ENCODE results near the gene NUDT22.

The NUDT22 gene

GRCh38 chr11:64256300-64256699, 30.2 kb downstream of the NUDT22 start:
- no peak for DNase-seq (ENCODE audit: low read depth)

GRCh38 chr11:64258356-64258755, 32.3 kb downstream of the NUDT22 start:
- no peak for DNase-seq (ENCODE audit: low read depth)

GRCh38 chr11:64258946-64259532, 33.0 kb downstream of the NUDT22 start:
- no peak for DNase-seq (ENCODE audit: low read depth)

- DNase-seq (ENCODE audit: low read depth), result no peak
These were observed 33.5 kb downstream of the NUDT22 start for GRCh38 chr11:64259533-64260067.

DNA sequence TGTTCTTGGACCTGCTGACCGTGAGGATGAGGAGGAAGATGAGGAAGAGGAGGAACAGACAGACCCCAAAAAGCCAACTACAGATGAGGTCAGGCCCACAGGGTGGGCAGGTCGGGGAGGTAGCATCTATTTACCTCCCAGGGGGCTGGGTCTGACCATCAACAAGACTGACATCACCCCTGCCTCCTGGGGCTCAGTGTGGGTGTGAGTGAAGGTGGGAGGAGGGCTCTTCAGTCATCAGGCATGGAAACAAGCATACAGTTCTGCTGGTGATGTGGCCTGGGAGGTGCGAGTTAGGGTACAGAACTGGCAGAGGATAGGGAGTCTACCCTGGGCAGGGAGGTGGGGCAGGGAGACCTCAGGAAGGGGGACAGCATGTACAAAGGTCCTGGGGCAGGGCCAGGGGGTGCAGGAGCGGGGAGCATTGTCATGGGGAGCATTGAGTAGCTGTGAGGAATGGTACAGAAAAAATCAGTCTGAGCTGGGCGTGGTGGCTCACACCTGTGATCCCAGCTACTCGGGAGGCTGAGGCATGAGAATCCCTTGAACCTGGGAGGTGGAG, 34.2 kb downstream of the NUDT22 start:
- DNase-seq (ENCODE audit: low read depth), result no peak

- no peak for DNase-seq (ENCODE audit: low read depth)
These were observed 35.5 kb downstream of the NUDT22 start for GRCh38 chr11:64261556-64262080.

- DNase-seq (ENCODE audit: low read depth), result no peak
These were observed 36.4 kb downstream of the NUDT22 start for GRCh38 chr11:64262271-64263002.

DNA sequence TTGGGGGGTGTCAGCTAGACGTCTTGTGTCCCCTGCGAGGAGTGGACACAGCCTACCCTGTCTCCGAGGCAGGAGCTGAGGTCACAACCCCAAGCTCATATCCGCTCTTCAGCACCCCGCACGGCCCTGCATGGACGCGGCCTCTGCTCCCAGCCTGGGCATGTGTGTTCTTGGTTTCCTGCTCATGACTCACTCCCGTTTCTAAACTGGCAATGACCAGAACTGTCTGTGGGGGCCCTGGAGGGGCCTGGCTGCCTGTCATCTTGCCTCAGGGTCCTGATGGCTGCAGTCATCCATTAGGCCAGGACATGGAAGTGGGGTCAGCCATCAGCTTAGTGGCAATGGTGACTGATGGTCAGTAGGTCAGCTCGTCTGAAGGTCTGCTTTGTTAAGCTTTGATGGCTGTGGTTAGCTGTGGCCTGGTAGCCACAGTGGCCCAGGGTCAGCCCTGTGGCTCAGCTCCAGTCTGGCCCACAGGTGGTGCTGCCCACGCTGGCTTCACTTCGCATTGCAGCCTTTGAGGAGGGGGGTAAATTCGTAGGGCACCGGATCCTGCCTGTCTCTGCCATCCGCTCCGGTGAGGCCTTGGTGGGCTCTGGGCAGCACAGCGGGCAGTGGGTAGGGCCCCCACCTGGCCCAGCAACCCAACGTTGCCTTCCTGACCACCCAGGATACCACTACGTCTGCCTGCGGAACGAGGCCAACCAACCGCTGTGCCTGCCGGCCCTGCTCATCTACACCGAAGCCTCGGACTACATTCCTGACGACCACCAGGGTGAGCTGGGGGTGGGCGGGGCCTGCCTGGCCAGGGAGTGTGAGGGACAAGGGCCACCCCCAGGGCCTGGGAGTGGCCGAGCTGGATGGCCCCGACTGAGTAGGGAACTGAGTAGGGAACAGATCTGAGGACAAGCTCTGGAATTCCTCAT, 37.2 kb downstream of the NUDT22 start:
- DNase-seq (ENCODE audit: low read depth), result no peak

DNA sequence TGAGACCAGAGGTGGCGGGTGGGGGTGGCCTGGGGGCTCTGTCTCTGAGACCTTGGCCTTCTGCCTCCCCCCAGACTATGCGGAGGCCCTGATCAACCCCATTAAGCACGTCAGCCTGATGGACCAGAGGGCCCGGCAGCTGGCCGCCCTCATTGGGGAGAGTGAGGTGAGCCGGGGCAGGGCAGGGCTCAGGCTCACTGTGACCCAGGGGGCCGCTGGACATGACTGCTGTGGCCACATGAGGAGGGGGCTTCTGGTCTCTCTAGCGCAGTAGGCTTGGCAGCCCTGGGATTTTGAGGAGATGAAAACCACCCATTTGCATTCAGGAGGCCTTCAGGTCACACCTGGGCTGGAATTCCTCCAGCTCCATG, 37.9 kb downstream of the NUDT22 start:
- no peak for DNase-seq (ENCODE audit: low read depth)

DNA sequence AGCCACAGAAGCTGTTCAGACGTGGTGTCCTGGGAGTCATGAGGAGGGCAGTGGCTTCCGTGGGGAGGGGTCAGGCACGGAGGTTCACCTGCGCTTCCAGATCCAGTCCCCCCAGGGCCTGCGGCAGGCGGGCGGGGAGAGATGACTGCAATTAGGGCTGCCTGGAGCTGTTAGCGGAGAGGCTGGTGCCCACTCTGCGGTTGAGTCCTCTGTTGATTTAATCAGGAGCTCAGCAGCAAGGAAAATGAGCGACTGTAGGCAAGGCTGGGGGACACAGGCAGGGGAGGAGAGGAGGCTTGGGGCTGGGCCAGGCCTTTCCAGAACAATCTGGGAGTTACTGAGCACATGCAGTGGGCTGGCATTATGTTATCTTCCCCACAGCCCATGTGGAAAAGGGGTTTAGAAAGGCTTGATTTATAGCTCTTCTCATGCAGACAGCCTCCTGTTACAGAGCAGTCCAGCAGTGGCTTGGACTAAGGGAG, 38.3 kb downstream of the NUDT22 start:
- no peak for DNase-seq (ENCODE audit: low read depth)

DNA sequence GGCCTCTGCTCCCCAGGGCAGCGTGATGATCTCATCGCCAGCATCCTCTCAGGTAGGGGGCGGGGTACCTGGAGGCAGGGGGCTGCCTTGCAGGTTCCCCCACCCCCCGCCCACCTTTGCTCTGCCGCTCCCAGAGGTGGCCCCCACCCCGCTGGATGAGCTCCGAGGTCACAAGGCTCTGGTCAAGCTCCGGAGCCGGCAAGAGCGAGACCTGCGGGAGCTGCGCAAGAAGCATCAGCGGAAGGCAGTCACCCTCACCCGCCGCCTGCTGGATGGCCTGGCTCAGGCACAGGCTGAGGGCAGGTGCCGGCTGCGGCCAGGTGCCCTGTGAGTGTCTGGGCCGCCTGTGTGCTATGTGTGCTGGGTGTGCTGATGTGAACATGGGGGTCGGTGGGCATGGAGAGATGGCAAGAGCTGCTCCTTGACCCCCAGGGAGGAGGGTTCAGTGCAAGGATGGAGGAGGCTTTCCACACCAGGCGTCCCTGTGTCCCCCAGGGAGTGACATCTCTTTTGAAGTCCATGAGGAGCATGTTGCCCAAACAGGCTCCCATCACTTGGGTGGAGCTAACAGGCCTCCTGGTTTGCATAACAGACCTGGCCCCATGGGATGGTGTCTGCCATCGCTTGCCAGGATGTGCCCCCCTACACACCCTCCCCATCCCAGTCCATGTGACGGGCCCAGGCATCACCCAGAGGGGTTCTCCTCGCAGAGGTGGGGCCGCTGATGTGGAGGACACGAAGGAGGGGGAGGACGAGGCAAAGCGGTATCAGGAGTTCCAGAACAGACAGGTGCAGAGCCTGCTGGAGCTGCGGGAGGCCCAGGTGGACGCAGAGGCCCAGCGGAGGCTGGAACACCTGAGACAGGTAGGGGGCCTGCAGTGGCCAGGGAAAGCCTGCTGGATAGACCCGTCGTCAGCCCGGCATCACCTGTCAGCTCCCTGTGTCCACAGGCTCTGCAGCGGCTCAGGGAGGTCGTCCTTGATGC, 39.4 kb downstream of the NUDT22 start:
- DNase-seq (ENCODE audit: low read depth), result no peak

DNA sequence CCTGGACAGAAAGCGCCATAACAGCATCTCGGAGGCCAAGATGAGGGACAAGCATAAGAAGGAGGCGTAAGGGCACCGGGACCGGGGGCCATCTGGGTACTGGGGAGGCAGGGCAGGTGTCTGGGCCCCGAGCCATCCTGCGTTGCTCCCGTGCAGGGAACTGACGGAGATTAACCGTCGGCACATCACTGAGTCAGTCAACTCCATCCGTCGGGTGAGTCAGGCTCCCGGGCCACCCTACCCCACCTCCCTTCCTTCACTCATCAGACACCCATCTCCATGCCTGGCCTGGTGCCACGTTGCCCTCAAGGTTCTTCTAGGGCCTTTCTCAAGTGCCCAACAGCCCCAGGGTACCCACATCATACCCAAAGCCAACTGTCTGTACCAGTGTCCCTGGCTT, 40.3 kb downstream of the NUDT22 start:
- no peak for DNase-seq (ENCODE audit: low read depth)

- no peak for DNase-seq (ENCODE audit: low read depth)
These were observed 41.3 kb downstream of the NUDT22 start for GRCh38 chr11:64267207-64267945.

DNA sequence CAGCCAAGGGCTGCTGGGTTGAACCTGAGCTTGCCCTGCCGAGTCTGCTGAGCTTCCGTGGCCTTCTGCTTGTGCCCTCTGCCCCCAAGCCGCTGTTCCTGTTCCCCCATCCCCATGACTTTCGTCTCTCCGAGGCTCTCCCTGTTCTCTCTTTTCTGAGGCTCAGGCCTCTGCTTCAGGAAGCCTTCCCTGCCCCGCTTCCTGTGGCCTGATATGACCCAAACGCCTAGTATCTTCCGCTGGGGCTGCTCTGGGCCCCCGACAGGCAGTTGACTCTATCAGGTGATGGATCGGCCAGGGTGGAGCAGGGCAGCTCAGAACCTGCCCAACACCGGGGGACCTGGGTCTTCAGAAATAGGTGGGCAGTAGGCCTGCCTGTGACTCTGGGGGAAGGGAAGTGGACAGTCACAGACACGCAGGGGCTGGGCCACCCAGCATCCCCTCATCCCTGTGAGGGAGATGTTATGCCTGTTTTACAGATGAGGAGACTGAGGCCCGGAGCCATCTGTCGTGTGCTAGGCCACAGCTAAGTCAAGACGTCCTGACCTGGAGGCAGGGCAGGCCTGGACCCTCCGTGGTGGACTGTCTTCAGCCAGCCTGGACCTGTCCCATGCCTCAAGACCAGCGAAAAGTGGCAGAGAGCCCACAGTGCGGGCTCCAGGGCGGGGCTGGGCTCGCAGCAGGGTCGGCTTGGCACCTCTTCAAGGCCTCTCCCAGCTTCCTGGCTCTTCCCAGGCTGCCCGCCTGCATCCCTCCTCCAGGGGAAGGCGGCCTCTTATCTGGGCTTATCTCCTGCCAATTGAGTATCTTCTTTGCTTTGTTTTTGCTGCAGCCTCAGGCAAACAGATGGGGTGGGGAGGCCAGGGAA, 42.2 kb downstream of the NUDT22 start:
- DNase-seq (ENCODE audit: low read depth), result no peak

DNA sequence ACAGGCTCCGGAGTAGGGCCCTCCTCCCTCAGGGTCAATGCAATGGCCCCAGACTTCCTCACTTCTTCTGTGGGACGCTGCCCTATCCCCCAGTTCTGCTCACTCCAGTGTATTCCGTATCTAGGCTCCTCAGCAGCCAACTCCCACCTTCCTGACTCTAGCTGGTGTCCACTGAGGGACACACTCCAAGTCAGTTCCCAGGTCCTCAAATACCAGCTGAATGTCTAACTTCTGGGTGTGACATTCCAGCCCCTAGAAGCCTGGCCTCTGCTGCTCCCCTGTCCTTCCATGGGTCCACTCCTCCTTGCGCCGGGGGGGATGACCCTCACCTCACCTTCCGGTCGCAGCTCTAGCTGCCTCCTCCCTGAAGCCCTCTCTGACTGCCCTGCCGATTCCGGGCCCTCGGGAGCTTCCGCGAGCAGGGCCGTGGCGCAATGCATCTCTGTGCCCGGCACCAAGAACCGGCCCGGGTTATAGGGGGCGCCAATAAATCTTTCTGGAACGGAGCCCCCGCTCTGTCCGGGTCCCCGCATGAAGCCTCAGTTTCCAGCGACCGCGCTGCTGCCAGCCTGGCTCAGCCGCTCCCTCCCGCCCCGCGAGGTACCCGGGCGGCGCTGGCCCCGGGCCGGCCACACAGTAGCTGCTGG, 42.9 kb downstream of the NUDT22 start:
- DNase-seq (ENCODE audit: low read depth), result no peak

DNA sequence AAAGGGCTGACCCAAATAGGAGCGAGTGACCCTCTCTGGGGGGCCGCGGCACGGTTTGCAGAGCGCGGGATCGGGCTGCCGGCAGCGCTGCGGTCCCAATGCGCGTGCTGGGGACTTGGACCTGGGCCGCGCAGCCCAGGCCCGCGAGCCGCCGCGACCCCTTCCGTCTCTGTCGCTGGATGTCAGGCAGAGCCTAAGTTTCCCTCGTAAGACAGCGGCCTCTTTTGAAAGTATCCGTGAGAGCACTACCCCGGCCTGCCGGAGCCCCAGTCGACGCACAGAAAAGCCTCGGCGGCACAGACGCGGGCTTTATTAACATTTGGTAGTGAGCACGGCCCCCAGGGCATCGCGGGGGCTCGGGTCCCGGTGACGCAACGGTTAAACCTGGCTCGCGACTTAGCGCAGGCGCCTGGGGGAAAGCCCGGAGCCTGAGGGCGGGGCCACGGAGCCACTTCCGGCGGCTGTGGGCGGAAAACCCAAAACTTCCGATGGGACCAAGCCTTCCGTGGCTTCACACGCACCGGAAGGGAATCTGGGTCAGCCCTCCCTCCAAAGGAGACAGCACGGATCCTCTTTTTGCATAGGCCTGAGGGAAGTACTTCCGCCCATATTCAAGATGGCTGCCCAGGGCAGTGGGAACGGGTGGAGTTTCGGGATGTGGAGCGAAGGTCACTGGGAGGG, 43.6 kb downstream of the NUDT22 start:
- DNase-seq (ENCODE audit: low read depth), result peak; percentile 92

- no peak for DNase-seq (ENCODE audit: low read depth)
These were observed 49.1 kb downstream of the NUDT22 start for GRCh38 chr11:64275031-64275800.

Measured in stimulated activated CD8-positive, alpha-beta memory T cell treated with anti-CD3 and anti-CD28 coated beads, Interleukin-15, amount 100 ng/mL, for 24 hours (primary cell).